RWPE2 (cell line): ENCODE results near the gene KLRF2.

ENCODE experiments used
- ATAC-seq: fragments of 200-7000 bp; cut with Tn5 transposase; 3 replicates; pipeline ENCODE4 v1.9.1; 2021; ENCODE audit warnings: low read depth
- DNase-seq: peaks from one replicate; pipeline ENCODE4 v3.0.0-alpha.2; 2020; ENCODE audit warnings: low spot score
- H3K27ac ChIP-seq: fragments of 450-650 bp; 2 replicates; pipeline ENCODE4 v1.5.1; 2017; ENCODE audit warnings: mild to moderate bottlenecking; ENCODE audit not compliant: poor library complexity, severe bottlenecking
- H3K27me3 ChIP-seq: fragments of 250-450 bp; sonication (Bioruptor Pico); 2 replicates; pipeline ENCODE4 v1.5.1; 2021; ENCODE audit warnings: mild to moderate bottlenecking, moderate library complexity; ENCODE audit not compliant: insufficient read depth, poor library complexity, severe bottlenecking
- H3K36me3 ChIP-seq: fragments of 250-450 bp; sonication (Bioruptor Pico); 2 replicates; pipeline ENCODE4 v1.5.1; 2020; ENCODE audit warnings: low read depth, mild to moderate bottlenecking, moderate library complexity
- H3K4me1 ChIP-seq: fragments of 250-450 bp; sonication (Bioruptor Pico); 2 replicates; pipeline ENCODE4 v1.5.1; 2021; ENCODE audit warnings: mild to moderate bottlenecking, moderate library complexity; ENCODE audit not compliant: insufficient read depth, poor library complexity, severe bottlenecking
- H3K4me3 ChIP-seq: fragments of 250-450 bp; sonication (Bioruptor Pico); 2 replicates; pipeline ENCODE4 v1.5.1; 2021; ENCODE audit warnings: mild to moderate bottlenecking, moderate library complexity; ENCODE audit not compliant: severe bottlenecking
- H3K9me3 ChIP-seq: fragments of 250-450 bp; sonication (Bioruptor Pico); 2 replicates; pipeline ENCODE4 v1.5.1; 2021; ENCODE audit warnings: mild to moderate bottlenecking, moderate library complexity; ENCODE audit not compliant: severe bottlenecking
- TF ChIP-seq, protein P1 (sequence below): fragments of 450-650 bp; IDR thresholded peaks from one replicate; pipeline ENCODE4 v1.5.1; 2017; ENCODE audit warnings: mild to moderate bottlenecking, moderate library complexity; ENCODE audit not compliant: poor library complexity, severe bottlenecking

Gene KLRF2

GRCh38 chr12:9920451-9920850 is 39.2 kb downstream of the KLRF2 start:
- TF ChIP-seq, protein P1, sequence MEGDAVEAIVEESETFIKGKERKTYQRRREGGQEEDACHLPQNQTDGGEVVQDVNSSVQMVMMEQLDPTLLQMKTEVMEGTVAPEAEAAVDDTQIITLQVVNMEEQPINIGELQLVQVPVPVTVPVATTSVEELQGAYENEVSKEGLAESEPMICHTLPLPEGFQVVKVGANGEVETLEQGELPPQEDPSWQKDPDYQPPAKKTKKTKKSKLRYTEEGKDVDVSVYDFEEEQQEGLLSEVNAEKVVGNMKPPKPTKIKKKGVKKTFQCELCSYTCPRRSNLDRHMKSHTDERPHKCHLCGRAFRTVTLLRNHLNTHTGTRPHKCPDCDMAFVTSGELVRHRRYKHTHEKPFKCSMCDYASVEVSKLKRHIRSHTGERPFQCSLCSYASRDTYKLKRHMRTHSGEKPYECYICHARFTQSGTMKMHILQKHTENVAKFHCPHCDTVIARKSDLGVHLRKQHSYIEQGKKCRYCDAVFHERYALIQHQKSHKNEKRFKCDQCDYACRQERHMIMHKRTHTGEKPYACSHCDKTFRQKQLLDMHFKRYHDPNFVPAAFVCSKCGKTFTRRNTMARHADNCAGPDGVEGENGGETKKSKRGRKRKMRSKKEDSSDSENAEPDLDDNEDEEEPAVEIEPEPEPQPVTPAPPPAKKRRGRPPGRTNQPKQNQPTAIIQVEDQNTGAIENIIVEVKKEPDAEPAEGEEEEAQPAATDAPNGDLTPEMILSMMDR: no peak
- Histone ChIP-seq H3K4me1 (no peaks in the 10 kb centered on the region), H3K9me3 (no peaks in the 10 kb centered on the region), H3K27me3 (no peaks in the 10 kb centered on the region), H3K4me3 (no peak overlapping the region), H3K36me3 (no peaks in the 10 kb centered on the region), H3K27ac (no peak overlapping the region)
- no peak for DNase-seq
- ATAC-seq: no peak

- ATAC-seq (no peak), DNase-seq (no peak)
- H3K4me3 ChIP-seq: no peak overlapping the region
- H3K4me1 ChIP-seq: no peaks in the 10 kb centered on the region
- H3K9me3 ChIP-seq: no peaks in the 10 kb centered on the region
- no peaks in the 10 kb centered on the region for H3K27me3 ChIP-seq
- no peak overlapping the region for H3K27ac ChIP-seq
- no peaks in the 10 kb centered on the region for H3K36me3 ChIP-seq
- TF ChIP-seq, protein P1: no peak
These were observed 41.1 kb downstream of the KLRF2 start for GRCh38 chr12:9922429-9922828.

GRCh38 chr12:9925705-9926393 is 44.6 kb downstream of the KLRF2 start:
- H3K4me1 ChIP-seq: no peaks in the 10 kb centered on the region
- H3K4me3 ChIP-seq: no peak overlapping the region
- no peaks in the 10 kb centered on the region for H3K9me3 ChIP-seq
- no peak overlapping the region for H3K27ac ChIP-seq
- ATAC-seq (0 out of 3 replicates have a peak, but pooled peaks have one; percentile 17), DNase-seq (no peak)
- H3K27me3 ChIP-seq: no peaks in the 10 kb centered on the region
- H3K36me3 ChIP-seq: no peaks in the 10 kb centered on the region
- TF ChIP-seq, protein P1: peak; percentile 44

DNA sequence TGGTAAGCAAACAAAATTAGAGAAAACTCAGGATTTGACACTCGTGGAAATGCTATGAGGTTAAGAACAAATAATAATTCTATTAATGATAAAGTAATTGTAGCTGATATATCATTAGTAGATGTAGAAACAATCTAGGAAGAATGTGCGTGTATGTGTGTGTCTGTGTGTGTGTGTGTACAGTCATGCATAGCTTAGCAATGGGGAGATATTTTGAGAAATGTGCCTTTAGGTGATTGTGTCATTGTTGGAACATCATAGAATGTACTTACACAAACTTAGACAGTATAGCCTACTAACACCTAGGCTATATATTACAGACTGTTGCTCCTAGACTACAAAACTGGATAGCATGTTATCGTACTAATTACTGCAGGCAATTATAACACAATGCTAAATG is 45.6 kb downstream of the KLRF2 start:
- H3K4me1 ChIP-seq: no peaks in the 10 kb centered on the region
- no peak overlapping the region for H3K27ac ChIP-seq
- H3K36me3 ChIP-seq: no peaks in the 10 kb centered on the region
- ATAC-seq: no peak
- H3K27me3 ChIP-seq: no peaks in the 10 kb centered on the region
- H3K9me3 ChIP-seq: no peaks in the 10 kb centered on the region
- DNase-seq: no peak
- H3K4me3 ChIP-seq: no peak overlapping the region
- TF ChIP-seq, protein P1: no peak

- TF ChIP-seq, protein P1: no peak
These were observed 47.3 kb downstream of the KLRF2 start for GRCh38 chr12:9928607-9929006.

More at GRCh38 chr12:9928607-9929006, 47.3 kb downstream of the KLRF2 start:
- Histone ChIP-seq H3K9me3 (no peaks in the 10 kb centered on the region), H3K27ac (no peak overlapping the region), H3K4me3 (no peak overlapping the region), H3K36me3 (no peaks in the 10 kb centered on the region), H3K27me3 (no peaks in the 10 kb centered on the region), H3K4me1 (no peaks in the 10 kb centered on the region)
- ATAC-seq (no peak), DNase-seq (no peak)
